Keratinocyte (primary cell): ENCODE results near the gene PAPSS2. TPM values are rescaled to one million over a fixed set of nuclear protein-coding genes. Genes with fewer than 3 reads are reported as not detected.

Experiments
- DNase-seq: peaks from one replicate; pipeline ENCODE4 v3.0.0-alpha.2; 2011; ENCODE audit warnings: low read depth, missing footprints, low spot score
- FAIRE-seq: peaks from 2 replicates; lab custom pipeline; 2011; peaks lifted over from hg19 to GRCh38; lab: Jason Lieb, UNC
- H2AFZ ChIP-seq: 2 replicates; pipeline ENCODE4 v1.6.0; 2012; ENCODE audit warnings: low read length, control low read depth, inconsistent platforms; ENCODE audit not compliant: control insufficient read depth
- H3K27ac ChIP-seq: 2 replicates; pipeline ENCODE4 v1.5.1; 2011; ENCODE audit warnings: low read length; ENCODE audit not compliant: control insufficient read depth, insufficient read depth
- H3K27me3 ChIP-seq: 3 replicates; pipeline ENCODE4 v1.6.0; 2011; ENCODE audit warnings: low read length; ENCODE audit not compliant: control insufficient read depth, insufficient read depth; ENCODE audit errors: extremely low read depth
- H3K36me3 ChIP-seq, 2 experiments: 2 replicates in 1 of 2; 3 replicates in 1 of 2; pipeline ENCODE4 v1.5.1; 2011; ENCODE audit warnings: low read length in 2 of 2, mild to moderate bottlenecking in 1 of 2; ENCODE audit not compliant: control insufficient read depth in 2 of 2, insufficient read depth in 2 of 2; ENCODE audit errors: extremely low read depth in 1 of 2
- H3K4me1 ChIP-seq: 3 replicates; pipeline ENCODE4 v1.5.1; 2011; ENCODE audit warnings: low read length; ENCODE audit not compliant: control insufficient read depth, insufficient read depth; ENCODE audit errors: extremely low read depth
- H3K4me2 ChIP-seq: 3 replicates; pipeline ENCODE4 v1.6.0; 2011; ENCODE audit warnings: low read depth, low read length; ENCODE audit not compliant: control insufficient read depth, insufficient read depth; ENCODE audit errors: extremely low read depth
- H3K4me3 ChIP-seq, 3 experiments: fragments of 200-600 bp in 1 of 3; sonication (generic) in 1 of 3; 2 replicates in 2 of 3; 3 replicates in 1 of 3; pipeline ENCODE4 v1.5.1; 2011 to 2016; ENCODE audit warnings: low read length in 3 of 3, mild to moderate bottlenecking in 3 of 3, control low read depth in 2 of 3, inconsistent platforms in 1 of 3, low read depth in 1 of 3, mixed read lengths in 1 of 3, mixed run types in 1 of 3, moderate library complexity in 1 of 3; ENCODE audit not compliant: control insufficient read depth in 2 of 3, insufficient read depth in 2 of 3; ENCODE audit errors: extremely low read depth in 1 of 3
- H3K79me2 ChIP-seq: 2 replicates; pipeline ENCODE4 v1.6.0; 2012; ENCODE audit warnings: low read length; ENCODE audit not compliant: control insufficient read depth, insufficient read depth
- H3K9ac ChIP-seq: 3 replicates; pipeline ENCODE4 v1.6.0; 2011; ENCODE audit warnings: low read length; ENCODE audit not compliant: control insufficient read depth, insufficient read depth; ENCODE audit errors: extremely low read depth
- H3K9me1 ChIP-seq: 3 replicates; pipeline ENCODE4 v1.6.0; 2011; ENCODE audit warnings: low read length; ENCODE audit not compliant: control insufficient read depth, insufficient read depth; ENCODE audit errors: extremely low read depth
- H3K9me3 ChIP-seq: 2 replicates; pipeline ENCODE4 v1.5.1; 2012; ENCODE audit warnings: low read depth, low read length; ENCODE audit not compliant: control insufficient read depth
- H4K20me1 ChIP-seq: 3 replicates; pipeline ENCODE4 v1.6.0; 2011; ENCODE audit warnings: low read length; ENCODE audit not compliant: control insufficient read depth, insufficient read depth; ENCODE audit errors: extremely low read depth
- EZH2 ChIP-seq: IDR thresholded peaks from one replicate; pipeline ENCODE4 v1.6.1; 2012; ENCODE audit warnings: inconsistent platforms, mild to moderate bottlenecking, low read length, moderate library complexity
- dilution Hi-C: fragments of 300-500 bp; cut with MboI; formaldehyde crosslinking; loops from one replicate; pipeline ENCODE4 v1.7.0; 2020; ENCODE audit warnings: low sequenced_read_pairs; ENCODE audit not compliant: extremely low pct_ligation_motif_present
- polyA plus RNA-seq, 5 experiments: library from polyadenylated mRNA; depleted of rRNA in 3 of 5; stranded (reverse) in 3 of 5; stranded (forward) in 1 of 5; unstranded in 1 of 5; fragments of >200 nt; gene quantifications; 1 replicate in 1 of 5; 2 replicates in 3 of 5; 3 replicates in 1 of 5; pipeline versions ENCODE4 v1.2.1 to v1.2.3, GENCODE V29; 2011 to 2012; ENCODE audit warnings: missing spikeins in 2 of 5, low read depth in 1 of 5, low replicate concordance in 1 of 5
- TF ChIP-seq, protein P1 (sequence below), 3 experiments: IDR thresholded peaks in 1 of 3; conservative IDR thresholded peaks in 1 of 3; optimal IDR thresholded peaks in 1 of 3; 2 replicates in 2 of 3; 3 replicates in 1 of 3; pipeline versions ENCODE3 to v1.5.1; 2011; ENCODE audit warnings: low read length in 3 of 3, mild to moderate bottlenecking in 3 of 3, moderate library complexity in 2 of 3, control low read depth in 1 of 3, inconsistent platforms in 1 of 3; ENCODE audit not compliant: insufficient read depth in 2 of 3; ENCODE audit errors: extremely low read depth in 1 of 3

Gene PAPSS2
- polyA plus RNA-seq, 1 donor (not counting 4 experiments of a cell fraction or from before 2014, with no cell fraction given): 1.1 TPM

DNA sequence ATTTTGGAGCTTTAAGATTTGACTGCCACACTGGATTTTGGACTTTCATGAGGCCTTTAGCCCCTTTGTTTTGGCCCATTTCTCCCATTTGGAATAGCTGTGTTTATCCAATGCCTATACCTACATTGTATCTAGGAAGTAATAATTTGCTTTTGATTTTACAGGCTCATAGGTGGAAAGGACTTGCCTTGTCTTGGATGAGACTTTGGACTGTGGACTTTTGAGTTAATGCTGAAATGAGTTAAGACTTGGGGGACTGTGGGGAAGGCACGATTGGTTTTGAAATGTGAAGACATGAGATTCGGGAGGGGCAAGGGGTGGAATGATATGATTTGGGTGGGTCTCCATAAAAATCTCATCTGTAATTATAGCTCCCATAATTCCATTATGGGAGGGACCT is 47.6 kb upstream of the PAPSS2 start:
- H3K79me2 ChIP-seq: no peaks in the 10 kb centered on the region
- no peak overlapping the region for H3K9ac ChIP-seq
- no peak for TF ChIP-seq EZH2
- TF ChIP-seq, protein P1, sequence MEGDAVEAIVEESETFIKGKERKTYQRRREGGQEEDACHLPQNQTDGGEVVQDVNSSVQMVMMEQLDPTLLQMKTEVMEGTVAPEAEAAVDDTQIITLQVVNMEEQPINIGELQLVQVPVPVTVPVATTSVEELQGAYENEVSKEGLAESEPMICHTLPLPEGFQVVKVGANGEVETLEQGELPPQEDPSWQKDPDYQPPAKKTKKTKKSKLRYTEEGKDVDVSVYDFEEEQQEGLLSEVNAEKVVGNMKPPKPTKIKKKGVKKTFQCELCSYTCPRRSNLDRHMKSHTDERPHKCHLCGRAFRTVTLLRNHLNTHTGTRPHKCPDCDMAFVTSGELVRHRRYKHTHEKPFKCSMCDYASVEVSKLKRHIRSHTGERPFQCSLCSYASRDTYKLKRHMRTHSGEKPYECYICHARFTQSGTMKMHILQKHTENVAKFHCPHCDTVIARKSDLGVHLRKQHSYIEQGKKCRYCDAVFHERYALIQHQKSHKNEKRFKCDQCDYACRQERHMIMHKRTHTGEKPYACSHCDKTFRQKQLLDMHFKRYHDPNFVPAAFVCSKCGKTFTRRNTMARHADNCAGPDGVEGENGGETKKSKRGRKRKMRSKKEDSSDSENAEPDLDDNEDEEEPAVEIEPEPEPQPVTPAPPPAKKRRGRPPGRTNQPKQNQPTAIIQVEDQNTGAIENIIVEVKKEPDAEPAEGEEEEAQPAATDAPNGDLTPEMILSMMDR (optimal IDR thresholded peaks at IDR 0.05 in 1 of 3, IDR thresholded peaks at IDR 0.05 in 1 of 3, conservative IDR thresholded peaks at IDR 0.05 in 1 of 3; ENCODE audit: extremely low read depth in 1 of 3, insufficient read depth in 2 of 3, low read length in 3 of 3): no peak
- H3K27me3 ChIP-seq: no peaks in the 10 kb centered on the region
- H3K4me2 ChIP-seq: no peak overlapping the region
- H3K4me3 ChIP-seq: no peak overlapping the region
- no peaks in the 10 kb centered on the region for H3K9me3 ChIP-seq
- H3K4me1 ChIP-seq: peaks cover 3% of the 10 kb centered on the region
- no peak overlapping the region for H2AFZ ChIP-seq
- no peaks in the 10 kb centered on the region for H4K20me1 ChIP-seq
- H3K27ac ChIP-seq: no peak overlapping the region
- dilution Hi-C loops: no loop called here
- FAIRE-seq: no peak
- no peaks in the 10 kb centered on the region for H3K9me1 ChIP-seq
- no peak for DNase-seq
- no peaks in the 10 kb centered on the region for H3K36me3 ChIP-seq

DNA sequence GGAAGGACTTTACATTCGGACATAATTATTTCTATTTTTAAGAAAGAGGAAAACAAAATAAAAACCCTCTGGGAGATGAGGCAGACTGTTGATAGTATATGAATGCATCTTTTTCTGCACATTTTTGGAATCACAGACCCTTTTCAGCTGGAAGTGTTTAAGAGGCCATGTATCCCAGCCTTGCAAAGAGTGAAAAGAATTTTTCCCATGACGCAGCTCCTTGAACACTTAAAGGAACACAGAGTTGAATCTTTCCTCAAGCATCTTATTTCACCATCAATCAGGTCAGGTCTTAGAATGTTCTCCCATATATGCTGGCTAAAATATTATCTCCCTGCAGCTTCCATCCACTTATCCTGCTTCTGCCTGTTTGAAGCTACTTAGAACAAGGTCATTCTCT is 45.9 kb upstream of the PAPSS2 start:
- TF ChIP-seq EZH2: no peak
- TF ChIP-seq, protein P1 (optimal IDR thresholded peaks at IDR 0.05 in 1 of 3, IDR thresholded peaks at IDR 0.05 in 1 of 3, conservative IDR thresholded peaks at IDR 0.05 in 1 of 3; ENCODE audit: extremely low read depth in 1 of 3, insufficient read depth in 2 of 3, low read length in 3 of 3): no peak
- peaks cover 2% of the 10 kb centered on the region for H3K27me3 ChIP-seq
- H3K9ac ChIP-seq: no peak overlapping the region
- no peaks in the 10 kb centered on the region for H3K79me2 ChIP-seq
- no peak overlapping the region for H3K27ac ChIP-seq
- H3K36me3 ChIP-seq: no peaks in the 10 kb centered on the region
- no peaks in the 10 kb centered on the region for H3K9me1 ChIP-seq
- no peak overlapping the region for H3K4me3 ChIP-seq
- no peak overlapping the region for H2AFZ ChIP-seq
- dilution Hi-C loops: no loop called here
- peaks cover 3% of the 10 kb centered on the region for H3K4me1 ChIP-seq
- H3K4me2 ChIP-seq: no peak overlapping the region
- H4K20me1 ChIP-seq: no peaks in the 10 kb centered on the region
- no peaks in the 10 kb centered on the region for H3K9me3 ChIP-seq
- DNase-seq (no peak), FAIRE-seq (no peak)
